PFSK-1 (cell line): ENCODE results near the gene DRD3.

ENCODE experiments used
- FOXP2 ChIP-seq: optimal IDR thresholded peaks from 2 replicates; pipeline ENCODE3; 2011; ENCODE audit warnings: borderline replicate concordance, control low read depth, inconsistent platforms; ENCODE audit not compliant: insufficient read depth; ENCODE audit errors: extremely low read length, extremely low read depth
- POLR2AphosphoS5 ChIP-seq: IDR thresholded peaks from 2 replicates; pipeline ENCODE4 v1.6.1; 2012; ENCODE audit warnings: low read depth, mild to moderate bottlenecking, control low read depth, low read length, moderate library complexity
- REST ChIP-seq, 2 experiments: IDR thresholded peaks; 2 replicates each; pipeline versions ENCODE4 v1.6.1 to v1.8.0; 2011 to 2012; ENCODE audit warnings: low read depth in 2 of 2, low read length in 2 of 2, control low read depth in 1 of 2, inconsistent platforms in 1 of 2, mild to moderate bottlenecking in 1 of 2, moderate library complexity in 1 of 2; ENCODE audit not compliant: insufficient read depth in 1 of 2
- SIN3A ChIP-seq: IDR thresholded peaks from 2 replicates; pipeline ENCODE4 v1.6.1; 2012; ENCODE audit warnings: mild to moderate bottlenecking, low read length, moderate library complexity, borderline replicate concordance; ENCODE audit not compliant: insufficient read depth
- TAF1 ChIP-seq: IDR thresholded peaks from 2 replicates; pipeline ENCODE4 v1.6.1; 2012; ENCODE audit warnings: low read length, control low read depth, borderline replicate concordance; ENCODE audit not compliant: insufficient read depth

The DRD3 gene

GRCh38 chr3:114086356-114086755, 92.5 kb downstream of the DRD3 start:
- TF ChIP-seq SIN3A (no peak), POLR2AphosphoS5 (no peak), FOXP2 (no peak), REST (IDR thresholded peaks at IDR 0.05; ENCODE audit: insufficient read depth in 1 of 2, low read depth in 2 of 2, low read length in 2 of 2) (no peak), TAF1 (no peak)

- no peak for TF ChIP-seq FOXP2
- TF ChIP-seq POLR2AphosphoS5, result no peak
- no peak for TF ChIP-seq REST (IDR thresholded peaks at IDR 0.05; ENCODE audit: insufficient read depth in 1 of 2, low read depth in 2 of 2, low read length in 2 of 2)
- no peak for TF ChIP-seq TAF1
- TF ChIP-seq SIN3A, result no peak
These were observed 95.7 kb downstream of the DRD3 start for GRCh38 chr3:114083112-114083511.

GRCh38 chr3:114081037-114081436, 97.8 kb downstream of the DRD3 start:
- TF ChIP-seq REST (IDR thresholded peaks at IDR 0.05; ENCODE audit: insufficient read depth in 1 of 2, low read depth in 2 of 2, low read length in 2 of 2) (no peak), FOXP2 (no peak), TAF1 (no peak), POLR2AphosphoS5 (no peak), SIN3A (no peak)

- TF ChIP-seq REST (IDR thresholded peaks at IDR 0.05; ENCODE audit: insufficient read depth in 1 of 2, low read depth in 2 of 2, low read length in 2 of 2) (no peak), POLR2AphosphoS5 (no peak), SIN3A (no peak), FOXP2 (no peak), TAF1 (no peak)
These were observed 98.7 kb downstream of the DRD3 start for GRCh38 chr3:114080201-114080600.

GRCh38 chr3:114079761-114080160, 99.1 kb downstream of the DRD3 start:
- TF ChIP-seq SIN3A, result no peak
